Measurements from ENCODE around the gene SYT1. TPM values are rescaled to one million over a fixed set of nuclear protein-coding genes. Genes with fewer than 3 reads are reported as not detected.

Gene SYT1
- total and polyA plus RNA-seq, 2 donors (not counting 3 experiments of a cell fraction or from before 2014, with no cell fraction given) = 3.2 to 15.3 TPM

- no peak overlapping the region for H3K4me3 ChIP-seq (replicated peaks in 1 of 3; ENCODE audit: insufficient read depth in 1 of 3, low read depth in 1 of 3, low read length in 3 of 3)
- intact Hi-C loops (cut with micrococcal nuclease) (no loop called here), dilution Hi-C loops (cut with MboI; ENCODE audit: extremely low pct_ligation_motif_present, low sequenced_read_pairs) (no loop called here)
- DNase-seq (ENCODE audit: low read depth, low spot score) (no peak), FAIRE-seq (no peak)
- no peak overlapping the region for H3K9ac ChIP-seq (replicated peaks; ENCODE audit: extremely low read depth, insufficient read depth, low read length)
- no peaks in the 10 kb centered on the region for H3K9me3 ChIP-seq (replicated peaks; ENCODE audit: control insufficient read depth, insufficient read depth, low read length)
- no peaks in the 10 kb centered on the region for H3K36me3 ChIP-seq (ENCODE audit: control insufficient read depth in 2 of 2, extremely low read depth in 1 of 2, insufficient read depth in 2 of 2, low read length in 2 of 2)
- no peaks in the 10 kb centered on the region for H3K9me1 ChIP-seq (replicated peaks; ENCODE audit: control insufficient read depth, extremely low read depth, insufficient read depth, low read length)
- TF ChIP-seq MYC (IDR thresholded peaks at IDR 0.05; ENCODE audit: low read depth, low read length) (no peak), MAX (IDR thresholded peaks at IDR 0.05; ENCODE audit: insufficient read depth, insufficient read length) (no peak), GATA2 (IDR thresholded peaks at IDR 0.05; ENCODE audit: insufficient read depth, insufficient read length, low read depth, low read length) (no peak)
- no peak overlapping the region for H3K27ac ChIP-seq (ENCODE audit: insufficient read depth, low read depth, low read length)
- no peak overlapping the region for H2AFZ ChIP-seq (ENCODE audit: low read depth, low read length)
- no peaks in the 10 kb centered on the region for H3K27me3 ChIP-seq (ENCODE audit: control insufficient read depth in 2 of 2, insufficient read depth in 2 of 2, low read length in 2 of 2)
- no peaks in the 10 kb centered on the region for H3K4me1 ChIP-seq (ENCODE audit: control insufficient read depth, extremely low read depth, insufficient read depth, low read length)
- no peaks in the 10 kb centered on the region for H3K79me2 ChIP-seq (ENCODE audit: control insufficient read depth, insufficient read depth, low read length)
- CTCF ChIA-PET = no interaction called here
- POLR2A ChIA-PET = no interaction called here
- H4K20me1 ChIP-seq (replicated peaks; ENCODE audit: control insufficient read depth, extremely low read depth, insufficient read depth, low read length) = no peaks in the 10 kb centered on the region
- H3K4me2 ChIP-seq (ENCODE audit: insufficient read depth, low read length) = no peak overlapping the region
- BruUV-seq (replicated peaks) = no TSS peak
These were observed 208.9 kb downstream of the SYT1 start for GRCh38 chr12:79073506-79073905.

GRCh38 chr12:79082595-79082994 is 218.0 kb downstream of the SYT1 start:
- CTCF ChIA-PET = interaction anchor here (0.7 to 1.3 kb wide), 4 partner anchors 25 to 216 kb away, joined by 3 to 5 read pairs (median 3); no protein-coding TSS in a partner anchor
- DNase-seq (ENCODE audit: low read depth, low spot score) (no peak), FAIRE-seq (no peak)
- Histone ChIP-seq H3K36me3 (ENCODE audit: control insufficient read depth in 2 of 2, extremely low read depth in 1 of 2, insufficient read depth in 2 of 2, low read length in 2 of 2) (no peaks in the 10 kb centered on the region), H2AFZ (ENCODE audit: low read depth, low read length) (no peak overlapping the region), H3K27me3 (ENCODE audit: control insufficient read depth in 2 of 2, insufficient read depth in 2 of 2, low read length in 2 of 2) (no peaks in the 10 kb centered on the region), H3K9ac (replicated peaks; ENCODE audit: extremely low read depth, insufficient read depth, low read length) (no peak overlapping the region), H4K20me1 (replicated peaks; ENCODE audit: control insufficient read depth, extremely low read depth, insufficient read depth, low read length) (no peaks in the 10 kb centered on the region), H3K9me1 (replicated peaks; ENCODE audit: control insufficient read depth, extremely low read depth, insufficient read depth, low read length) (no peaks in the 10 kb centered on the region), H3K9me3 (replicated peaks; ENCODE audit: control insufficient read depth, insufficient read depth, low read length) (no peaks in the 10 kb centered on the region), H3K79me2 (ENCODE audit: control insufficient read depth, insufficient read depth, low read length) (no peaks in the 10 kb centered on the region), H3K4me2 (ENCODE audit: insufficient read depth, low read length) (no peak overlapping the region), H3K4me1 (ENCODE audit: control insufficient read depth, extremely low read depth, insufficient read depth, low read length) (no peaks in the 10 kb centered on the region), H3K27ac (ENCODE audit: insufficient read depth, low read depth, low read length) (no peak overlapping the region), H3K4me3 (replicated peaks in 1 of 3; ENCODE audit: insufficient read depth in 1 of 3, low read depth in 1 of 3, low read length in 3 of 3) (no peak overlapping the region)
- dilution Hi-C loops (cut with MboI; ENCODE audit: extremely low pct_ligation_motif_present, low sequenced_read_pairs) = no loop called here
- intact Hi-C loops (cut with micrococcal nuclease) = no loop called here
- no TSS peak for BruUV-seq (replicated peaks)
- no peak for TF ChIP-seq EZH2 (IDR thresholded peaks at IDR 0.05; ENCODE audit: borderline replicate concordance, low read depth, low read length, severe bottlenecking)
- no peak for TF ChIP-seq GATA2 (IDR thresholded peaks at IDR 0.05; ENCODE audit: insufficient read depth, insufficient read length, low read depth, low read length)
- TF ChIP-seq CTCF (IDR thresholded peaks at IDR 0.05; ENCODE audit: extremely low read depth in 1 of 2, insufficient read depth in 1 of 2, low read depth in 1 of 2, low read length in 2 of 2) = no peak
- POLR2A ChIA-PET = interaction anchor here (0.5 kb wide), 1 partner anchor 592 kb away, joined by 10 read pairs; no protein-coding TSS in a partner anchor

Data from endothelial cell of umbilical vein (primary cell).